Thyroid gland (tissue), 4 donors: ENCODE data around the gene OTULINL. TPM values are rescaled to one million over a fixed set of nuclear protein-coding genes. Genes with fewer than 3 reads are reported as not detected.

Experiments
- DNase-seq, 2 donors: peaks; one replicate each; pipeline ENCODE4 v3.0.0-alpha.2; 2019
- H3K27ac ChIP-seq, 3 donors: fragments of 200-600 bp; sonication (generic); 1 replicate in 2 of 3; 2 replicates in 1 of 3; pipeline ENCODE4 v1.5.1; 2016 to 2019; ENCODE audit warnings: mild to moderate bottlenecking in 1 of 3, moderate library complexity in 1 of 3
- H3K27me3 ChIP-seq: fragments of 200-600 bp; sonication (generic); one replicate; pipeline ENCODE4 v1.5.1; 2019
- H3K36me3 ChIP-seq, 2 donors: fragments of 200-600 bp; sonication (generic); one replicate each; pipeline ENCODE4 v1.5.1; 2016 to 2019
- H3K4me1 ChIP-seq, 2 donors: fragments of 200-600 bp; sonication (generic); one replicate each; pipeline ENCODE4 v1.5.1; 2017 to 2019
- H3K4me3 ChIP-seq, 3 donors: fragments of 200-600 bp; sonication (generic); replicated peaks in 1 of 3; 1 replicate in 2 of 3; 2 replicates in 1 of 3; pipeline ENCODE4 v1.5.1; 2016; ENCODE audit warnings: mild to moderate bottlenecking in 1 of 3
- H3K9me3 ChIP-seq: fragments of 200-600 bp; sonication (generic); one replicate; pipeline ENCODE4 v1.5.1; 2017
- CTCF ChIP-seq, 6 experiments: fragments of 200-600 bp in 3 of 6; fragments of 450-650 bp in 3 of 6; sonication (generic) in 3 of 6; IDR thresholded peaks; one replicate each; pipeline ENCODE4 v1.5.1; 2016 to 2019; ENCODE audit warnings: antibody characterized with exemption in 6 of 6, mild to moderate bottlenecking in 2 of 6, inconsistent platforms in 1 of 6, moderate library complexity in 1 of 6
- POLR2A ChIP-seq, 2 donors: fragments of 450-650 bp; IDR thresholded peaks; one replicate each; pipeline ENCODE4 v1.6.1; 2017; ENCODE audit warnings: antibody characterized with exemption in 2 of 2, mild to moderate bottlenecking in 2 of 2, moderate library complexity in 1 of 2
- WGBS, 2 donors: methylation state at CpG; one replicate each; pipeline ENCODE4 v1.1.5; 2017; 5-methylcytosine and 5-hydroxymethylcytosine counted together
- intact Hi-C: fragments of 100-400 bp; cut with DNase I; formaldehyde crosslinking; loops from one replicate; pipeline ENCODE4 v1.15.1; 2023
- total RNA-seq, 4 donors: library from RNA; depleted of rRNA; stranded (reverse); fragments of >200 nt; gene quantifications; one replicate each; pipeline ENCODE4 v1.2.3, GENCODE V29; 2016

The OTULINL gene
- total RNA-seq, 4 donors from 2014 or later = 6.0 to 10.5 (median 6.9) TPM

- no peak for DNase-seq
- H3K27me3 ChIP-seq = no peaks in the 10 kb centered on the region
- H3K36me3 ChIP-seq = no peaks in the 10 kb centered on the region
- no peak overlapping the region for H3K27ac ChIP-seq
- H3K4me1 ChIP-seq = peaks cover 4 to 7% of the 10 kb centered on the region in 2 donors
- H3K4me3 ChIP-seq = no peak overlapping the region
- no peaks in the 10 kb centered on the region for H3K9me3 ChIP-seq
- 90 to 96% methylated on average over 4 of the region's 4 CpGs for WGBS, 2 donors
- intact Hi-C loops = no loop called here
- TF ChIP-seq CTCF (IDR thresholded peaks at IDR 0.05) (no peak), POLR2A (IDR thresholded peaks at IDR 0.05) (no peak)
Observed at GRCh38 chr5:14579731-14580397, 1.7 kb upstream of the OTULINL start.

GRCh38 chr5:14580398-14581034 is 1.1 kb upstream of the OTULINL start:
- Histone ChIP-seq H3K9me3 (no peaks in the 10 kb centered on the region), H3K4me1 (peaks cover 0 to 4% of the 10 kb centered on the region in 2 donors), H3K4me3 (no peak overlapping the region), H3K27me3 (no peaks in the 10 kb centered on the region), H3K36me3 (no peaks in the 10 kb centered on the region), H3K27ac (no peak overlapping the region)
- 88 to 90% methylated on average over 6 of the region's 6 CpGs for WGBS, 2 donors
- TF ChIP-seq CTCF (IDR thresholded peaks at IDR 0.05) (no peak), POLR2A (IDR thresholded peaks at IDR 0.05) (no peak)
- no peak for DNase-seq
- intact Hi-C loops = no loop called here

GRCh38 chr5:14581891-14582796 is 552 bp downstream of the OTULINL start:
- Histone ChIP-seq H3K36me3 (no peaks in the 10 kb centered on the region), H3K27ac (peak overlapping the region in 2 of 3 donors; percentile 10 to 58), H3K4me3 (peak overlapping the region; percentile 11 to 74 (median 58)), H3K27me3 (no peaks in the 10 kb centered on the region), H3K9me3 (no peaks in the 10 kb centered on the region), H3K4me1 (peaks cover 0 to 4% of the 10 kb centered on the region in 2 donors)
- TF ChIP-seq CTCF (IDR thresholded peaks at IDR 0.05) (peak in 3 of 6 experiments; percentile 15 to 34 (median 19)), POLR2A (IDR thresholded peaks at IDR 0.05) (no peak)
- intact Hi-C loops = no loop called here
- WGBS, 2 donors = 13 to 15% methylated on average over 15 to 28 of the region's 86 CpGs
- DNase-seq = peak; percentile 65 to 71

- WGBS, 2 donors = 32 to 38% methylated on average over 9 of the region's 9 CpGs
- no peaks in the 10 kb centered on the region for H3K36me3 ChIP-seq
- TF ChIP-seq POLR2A (IDR thresholded peaks at IDR 0.05) (no peak), CTCF (IDR thresholded peaks at IDR 0.05) (no peak)
- no peak overlapping the region for H3K27ac ChIP-seq
- intact Hi-C loops = no loop called here
- DNase-seq = no peak
- peaks cover 0 to 4% of the 10 kb centered on the region in 2 donors for H3K4me1 ChIP-seq
- no peaks in the 10 kb centered on the region for H3K27me3 ChIP-seq
- no peaks in the 10 kb centered on the region for H3K9me3 ChIP-seq
- peak overlapping the region in 1 of 3 donors; percentile 58 for H3K4me3 ChIP-seq
Observed at GRCh38 chr5:14582797-14583137, 1.2 kb downstream of the OTULINL start.
